Stimulated activated CD8-positive, alpha-beta memory T cell treated with anti-CD3 and anti-CD28 coated beads, Interleukin-7, amount 100 ng/mL, for 4 hours (primary cell): ENCODE data around the gene COL19A1.

Source experiments
- DNase-seq, 2 donors: peaks; one replicate each; pipeline ENCODE4 v3.0.0-alpha.2; 2020; ENCODE audit warnings: low read depth in 2 of 2

The COL19A1 gene

DNA sequence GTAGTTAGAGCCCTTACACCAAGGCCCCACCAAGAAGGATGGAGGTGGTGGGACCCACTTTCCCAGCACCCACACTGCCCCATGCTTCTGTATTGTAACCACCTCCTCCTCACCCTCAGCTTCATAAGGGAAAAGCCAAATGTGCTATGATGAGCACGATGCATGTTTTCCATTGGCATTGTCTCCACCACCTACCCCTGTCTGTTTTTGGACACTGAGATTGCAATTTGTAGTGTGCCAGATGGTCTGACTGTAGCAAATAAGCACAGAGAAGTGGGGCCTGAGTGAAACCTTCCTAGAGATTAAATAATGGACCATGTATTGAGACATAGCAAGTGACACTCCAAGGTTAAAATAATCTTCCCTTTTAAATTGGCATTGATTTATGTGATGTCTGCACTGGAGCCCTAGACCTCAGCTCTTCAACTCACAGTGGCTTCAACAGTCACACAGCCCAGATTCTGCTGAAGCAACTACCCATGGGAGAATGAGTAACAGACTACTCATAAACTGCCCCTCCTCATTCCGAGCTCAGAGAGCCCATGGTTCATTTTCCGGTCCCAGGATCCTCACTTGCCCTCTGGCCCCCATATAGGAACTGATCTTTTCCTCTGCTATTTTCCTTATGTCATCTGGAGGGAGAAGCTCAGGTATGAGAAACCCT is 258.7 kb downstream of the COL19A1 start:
- DNase-seq, result no peak

DNA sequence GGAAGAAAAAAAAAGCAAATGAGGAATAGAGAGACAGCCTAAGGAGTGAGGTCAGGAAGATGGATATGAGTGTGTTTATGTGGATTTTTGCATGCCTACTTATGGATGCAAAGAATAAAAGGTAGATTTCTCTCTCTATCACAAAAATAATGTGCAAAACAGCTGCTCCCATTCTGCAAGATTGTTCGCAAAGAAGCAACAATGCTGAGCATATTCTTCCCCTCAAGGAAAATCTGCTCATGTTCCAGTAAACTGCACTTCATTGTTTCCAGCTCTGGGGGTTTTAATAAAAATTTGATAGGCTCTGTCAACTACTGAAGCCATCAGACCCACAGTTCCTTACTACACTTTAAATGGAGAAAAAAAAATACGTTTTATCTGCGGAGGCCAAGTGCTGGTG is 259.2 kb downstream of the COL19A1 start:
- no peak for DNase-seq

DNA sequence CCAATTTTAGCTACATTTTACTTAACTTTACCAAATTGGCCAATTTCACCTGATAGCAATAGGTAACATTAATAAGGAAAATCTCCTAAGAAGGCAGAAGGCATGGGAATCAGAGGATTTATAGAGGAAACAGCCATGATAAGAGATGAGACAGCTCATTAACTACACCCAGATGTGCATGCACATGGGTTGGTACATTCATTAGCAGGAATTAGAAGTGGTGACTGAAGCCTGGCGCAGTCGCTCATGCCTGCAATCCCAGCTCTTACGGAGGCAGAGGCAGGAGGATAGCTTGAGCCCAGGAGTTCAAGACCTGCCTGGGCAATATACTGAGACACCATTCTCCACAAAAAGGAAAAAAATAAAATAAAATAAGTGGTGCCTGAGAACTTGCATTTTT is 263.0 kb downstream of the COL19A1 start:
- DNase-seq, result no peak

DNA sequence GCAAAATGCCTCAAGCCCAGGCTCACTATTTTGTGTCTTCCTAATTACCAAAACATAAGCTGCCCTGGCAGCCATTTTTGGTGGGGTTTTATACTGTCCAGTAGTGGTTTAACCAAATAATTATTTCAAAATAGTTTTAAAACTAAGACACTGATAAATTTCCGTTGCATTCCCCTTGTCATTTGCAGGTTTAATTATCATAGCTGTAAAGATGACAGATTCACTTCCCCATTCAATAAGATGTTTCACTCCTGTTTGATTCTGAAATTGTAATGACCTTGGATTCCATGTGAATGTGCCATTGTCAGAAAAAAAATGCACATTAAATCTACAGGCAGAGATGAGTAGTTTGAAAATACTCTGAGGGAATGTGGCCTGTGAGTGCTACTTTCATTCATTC is 264.5 kb downstream of the COL19A1 start:
- DNase-seq, result no peak

DNA sequence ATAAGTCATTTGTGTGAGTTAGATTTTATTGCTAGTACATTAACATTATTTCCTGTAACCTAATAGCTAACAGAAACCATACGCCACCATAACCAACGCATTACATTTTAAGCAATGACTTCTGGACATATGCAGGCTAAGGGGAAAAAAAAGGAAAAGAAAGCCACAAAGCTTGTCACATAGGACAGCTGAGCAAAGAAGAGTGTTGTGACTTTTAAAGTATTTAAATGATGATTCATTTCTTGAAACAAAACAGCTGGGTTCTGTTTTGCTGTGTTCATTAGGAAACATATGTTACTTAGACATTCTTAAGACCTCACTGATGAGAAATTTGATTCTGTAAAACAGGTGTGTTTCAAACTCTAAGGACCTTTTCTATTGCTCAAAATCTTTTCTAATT is 265.2 kb downstream of the COL19A1 start:
- DNase-seq, result no peak

DNA sequence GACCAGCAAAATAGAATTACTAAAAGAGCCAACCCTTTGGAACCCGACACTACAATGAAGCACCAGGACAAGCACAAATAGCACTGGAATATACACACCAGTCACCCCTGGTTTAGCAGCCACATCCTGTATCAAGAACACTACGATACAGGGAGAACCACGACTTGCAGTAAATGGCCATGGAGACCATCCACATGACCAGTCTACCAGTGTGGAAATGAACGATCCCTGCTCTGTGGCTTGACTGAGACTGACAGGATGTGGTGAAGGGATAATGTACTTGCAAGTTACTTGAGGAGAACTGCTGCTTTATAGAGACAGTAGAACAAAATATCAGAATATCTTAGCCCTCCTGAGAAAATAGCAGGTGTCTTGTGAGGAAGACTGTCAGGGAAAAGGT is 266.9 kb downstream of the COL19A1 start:
- no peak for DNase-seq

DNA sequence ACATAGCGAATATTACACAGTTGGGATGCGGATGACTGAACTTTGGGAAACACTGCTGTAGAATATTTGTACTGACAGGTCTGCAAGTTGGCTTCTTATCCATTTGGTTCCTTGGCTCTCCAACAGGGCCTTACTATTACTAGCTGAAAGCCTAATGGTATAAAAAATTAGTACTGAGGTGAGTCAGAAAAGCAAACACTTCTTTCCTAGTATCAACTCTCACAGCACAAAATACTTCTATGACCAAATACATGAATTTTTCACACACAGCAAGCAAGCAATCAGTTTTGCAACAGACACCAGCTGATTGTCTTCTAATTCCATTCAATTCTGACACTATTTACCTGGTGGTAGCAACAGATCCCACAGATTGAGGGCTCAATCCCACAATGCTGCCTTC is 268.2 kb downstream of the COL19A1 start:
- no peak for DNase-seq

DNA sequence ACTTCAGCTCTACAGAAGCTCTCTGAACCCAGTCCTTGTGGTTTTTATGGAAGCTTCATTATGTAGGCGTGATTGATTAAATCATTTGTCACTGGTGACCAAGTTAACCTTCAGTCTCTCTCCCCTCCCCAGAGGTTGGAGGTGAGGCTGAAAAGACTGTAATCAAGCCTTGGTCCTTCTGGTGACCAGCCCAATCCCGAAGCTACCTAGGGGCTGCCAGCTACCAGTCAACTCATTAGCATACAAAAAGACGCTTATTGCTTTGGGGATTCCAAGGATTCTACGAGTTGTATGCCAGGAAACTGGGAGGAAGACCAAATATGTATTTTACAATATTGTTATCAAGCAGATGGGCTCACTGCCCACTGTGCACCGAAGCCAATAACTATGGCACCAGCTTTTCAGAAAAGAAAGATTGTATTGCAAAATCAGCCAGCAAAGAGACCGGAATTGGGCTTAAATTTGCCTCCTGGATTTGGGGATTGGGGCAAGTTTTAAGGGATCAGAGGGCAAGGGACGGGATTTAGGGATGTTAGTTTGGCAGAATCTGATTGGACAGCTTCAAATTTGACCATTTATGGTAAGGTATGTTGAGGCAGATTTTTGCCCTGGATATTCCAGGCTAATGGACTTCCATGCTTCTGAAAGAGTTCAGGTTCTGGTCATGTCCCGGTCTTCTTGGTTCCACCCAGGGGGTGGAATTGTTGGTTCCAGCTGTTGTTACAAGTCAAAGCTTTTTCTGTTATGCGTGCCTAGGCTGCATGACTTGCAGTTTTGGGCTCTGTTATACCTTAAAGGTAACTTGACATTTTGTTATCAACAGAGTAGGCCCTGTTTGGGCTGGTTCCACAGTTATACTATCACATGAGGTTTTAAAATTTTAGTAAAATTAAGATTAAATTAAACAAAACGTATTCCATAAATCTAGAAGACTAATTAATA is 269.1 kb downstream of the COL19A1 start:
- no peak for DNase-seq

DNA sequence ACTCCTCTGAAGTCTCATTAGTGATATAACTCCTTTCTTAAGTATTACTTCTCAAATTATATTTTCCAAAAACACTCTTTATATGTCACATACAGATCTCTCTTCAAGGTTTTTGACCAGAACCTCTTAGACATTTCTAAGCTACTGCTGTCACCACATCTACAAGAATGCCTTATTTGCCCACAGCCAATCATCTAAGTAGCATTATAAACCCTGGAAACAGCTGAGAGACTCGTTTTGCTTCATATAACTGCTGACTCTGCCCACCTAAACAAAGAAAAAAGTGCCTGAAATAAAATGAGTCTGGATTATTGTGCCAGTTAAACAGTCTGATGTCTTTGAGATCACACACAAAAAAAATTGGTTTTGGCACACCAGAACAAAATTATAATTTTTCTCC is 270.6 kb downstream of the COL19A1 start:
- no peak for DNase-seq

DNA sequence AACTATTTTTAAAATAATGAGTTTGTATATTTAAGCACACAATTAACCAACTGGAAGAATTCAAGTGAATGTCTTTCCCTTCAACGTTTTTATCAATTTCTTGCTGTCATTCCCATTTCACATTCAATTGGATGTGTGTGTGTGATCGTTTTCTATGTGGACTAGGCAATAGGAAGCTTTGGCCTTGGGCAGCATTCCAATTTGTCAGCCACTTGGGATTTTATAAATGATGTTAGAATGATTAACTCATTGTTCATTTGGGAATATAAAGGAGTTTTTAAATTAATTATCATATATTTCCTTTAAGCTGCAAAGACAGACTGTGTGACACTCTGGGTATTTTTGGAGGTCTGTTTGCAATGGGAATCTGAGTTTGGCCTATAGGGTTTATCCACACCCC is 274.1 kb downstream of the COL19A1 start:
- DNase-seq, result no peak

DNA sequence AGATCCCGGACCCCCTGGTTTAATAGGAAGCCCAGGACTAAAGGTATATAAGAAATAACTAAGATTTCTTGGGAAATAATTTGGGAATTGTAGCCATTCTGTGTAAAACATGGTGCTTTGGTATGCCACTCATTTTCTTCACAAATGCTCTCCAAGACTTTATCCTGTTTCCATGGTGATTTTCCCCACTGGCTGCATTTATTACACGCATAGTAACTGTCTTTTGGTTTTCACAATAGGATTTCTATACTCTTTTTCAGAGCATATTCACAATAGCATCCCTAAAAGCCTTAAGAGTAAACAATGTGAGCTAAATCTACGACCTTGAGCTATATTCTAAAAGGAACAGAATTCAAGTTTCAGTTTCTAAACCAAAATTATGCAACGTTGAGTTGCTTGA is 275.7 kb downstream of the COL19A1 start:
- DNase-seq, result no peak

DNA sequence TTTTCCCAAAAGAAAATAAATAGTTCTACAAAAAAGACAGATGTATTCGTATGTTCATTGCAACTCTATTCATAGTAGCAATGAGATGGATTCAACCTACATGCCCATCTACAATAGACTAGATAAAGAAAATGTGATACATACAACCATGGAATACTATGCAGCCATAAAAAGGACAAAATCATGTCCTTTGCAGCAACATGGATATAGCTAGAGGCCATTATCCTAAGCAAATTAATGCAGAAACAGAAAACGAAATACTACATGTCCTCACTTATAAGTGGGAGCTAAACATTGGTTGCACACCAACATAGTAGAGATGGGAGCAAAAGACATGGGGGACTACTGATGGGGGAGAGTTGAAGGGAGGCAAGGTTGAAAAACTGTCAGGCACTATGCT is 278.8 kb downstream of the COL19A1 start:
- no peak for DNase-seq

DNA sequence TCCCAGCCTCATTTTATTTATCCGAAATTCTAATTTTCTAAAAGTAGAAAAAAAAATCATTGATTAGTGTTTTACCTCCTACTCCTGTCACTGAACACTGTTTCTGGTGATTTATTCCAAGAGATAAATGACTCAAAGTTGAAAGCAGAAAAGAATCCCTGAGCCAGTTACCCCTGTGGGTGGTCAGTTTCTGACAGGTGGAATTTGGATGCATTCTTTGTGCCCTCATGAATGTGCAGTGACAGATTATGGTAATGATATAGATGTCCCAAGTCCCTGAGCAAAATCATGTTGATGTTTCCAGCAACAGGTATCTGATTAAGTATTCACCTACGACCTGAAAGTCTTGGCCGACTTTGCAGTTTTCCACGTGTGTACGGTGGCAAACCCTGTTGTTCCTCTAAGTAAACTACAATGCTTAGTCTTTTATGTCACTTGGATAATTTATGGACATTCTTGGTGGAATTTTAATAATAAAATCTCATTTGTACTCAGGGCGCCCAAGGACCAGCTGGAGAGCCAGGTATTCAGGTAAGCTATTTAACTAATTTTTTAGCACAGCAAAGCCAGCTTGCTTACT is 282.9 kb downstream of the COL19A1 start:
- DNase-seq, result no peak

DNA sequence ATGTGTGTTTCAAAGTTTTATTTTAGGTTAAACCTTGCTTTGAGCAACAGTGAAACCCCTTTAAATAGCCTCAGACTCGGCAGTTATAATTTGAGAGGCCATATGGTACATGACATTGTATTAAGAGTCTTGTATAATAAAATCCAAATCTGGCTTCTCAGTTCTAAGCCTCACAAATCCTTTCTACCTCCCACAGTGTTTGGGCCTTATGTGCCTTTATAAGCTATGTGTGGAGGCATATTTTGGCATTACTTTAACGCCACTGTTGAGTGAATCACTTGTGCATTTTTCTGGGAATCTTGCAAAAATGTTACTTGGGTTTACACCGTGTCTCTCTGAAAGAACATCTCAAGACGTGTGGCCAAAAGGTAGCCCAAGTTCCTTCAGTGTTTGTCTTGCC is 284.2 kb downstream of the COL19A1 start:
- no peak for DNase-seq

DNA sequence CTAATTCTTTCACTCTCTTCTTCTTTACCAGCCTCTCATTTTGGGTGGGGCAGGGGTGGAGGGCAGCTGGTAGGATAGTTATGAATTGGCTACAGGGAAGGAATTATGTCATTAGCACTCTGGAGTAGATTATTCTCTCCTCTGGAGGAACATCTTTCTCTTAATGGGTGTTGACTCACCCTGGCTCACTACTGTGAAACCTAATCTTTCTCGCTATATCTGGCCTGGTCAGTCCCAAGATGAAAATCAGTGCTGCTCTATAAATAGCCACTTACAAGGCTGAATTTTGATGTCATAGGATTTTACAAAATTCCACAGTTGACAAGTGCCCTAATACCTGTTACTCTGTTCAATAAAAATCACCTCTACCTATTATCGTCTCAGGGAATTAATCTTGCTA is 285.3 kb downstream of the COL19A1 start:
- DNase-seq, result no peak

DNA sequence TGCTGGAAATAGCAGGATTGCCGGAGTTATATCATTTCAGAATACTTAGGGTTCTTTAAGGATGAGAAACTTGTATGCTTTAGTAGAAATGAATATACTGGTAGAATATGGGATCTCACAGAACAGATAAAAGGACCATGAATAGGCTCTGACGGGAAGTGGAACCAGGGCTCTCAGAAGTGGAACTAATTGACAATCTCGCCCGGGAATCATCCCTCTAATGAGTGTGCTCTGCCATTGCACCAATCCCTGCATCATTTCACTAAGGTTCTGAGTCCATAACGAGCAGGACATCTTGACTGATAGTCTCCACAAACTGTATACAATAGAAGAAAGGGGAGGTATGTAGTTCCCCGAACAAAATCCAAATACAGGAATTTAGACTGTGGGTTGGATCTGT is 286.4 kb downstream of the COL19A1 start:
- DNase-seq, result no peak

DNA sequence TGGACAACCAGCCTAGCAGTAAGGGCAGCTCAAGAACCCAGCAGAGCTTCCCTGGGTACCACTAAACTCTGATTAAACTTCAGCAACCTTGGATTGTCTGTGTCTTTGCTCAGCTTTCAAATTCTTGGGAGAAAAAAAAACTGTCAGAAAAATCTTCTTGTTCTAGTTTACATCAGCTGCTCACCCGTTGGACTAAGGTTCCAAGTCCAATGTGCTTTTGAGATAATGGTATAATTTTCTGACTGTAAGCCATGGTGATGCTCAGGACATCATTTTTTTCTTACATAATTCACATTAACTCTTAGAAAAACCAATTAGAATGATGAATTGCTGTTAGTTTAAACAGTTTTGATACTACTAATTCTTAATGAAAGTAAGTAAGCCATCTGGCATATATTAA is 290.7 kb downstream of the COL19A1 start:
- DNase-seq, result no peak

DNA sequence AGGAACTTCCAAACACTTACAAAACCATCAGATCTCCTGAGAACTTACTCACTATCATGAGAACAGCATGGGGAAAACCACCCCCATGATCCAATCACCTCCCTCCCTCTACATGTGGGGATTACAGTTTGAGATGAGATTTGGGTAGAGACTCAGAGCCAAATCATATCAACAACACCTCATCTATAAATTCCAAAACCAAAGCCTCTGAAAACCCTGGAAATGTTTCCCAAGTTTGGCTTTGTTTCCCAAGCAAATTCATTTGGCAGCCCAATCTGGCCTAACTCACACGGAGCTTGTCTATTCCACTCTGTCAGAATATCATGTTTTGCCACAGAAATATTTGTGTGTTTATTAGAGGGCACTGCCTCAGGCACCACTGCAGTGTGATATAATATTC is 293.9 kb downstream of the COL19A1 start:
- no peak for DNase-seq

DNA sequence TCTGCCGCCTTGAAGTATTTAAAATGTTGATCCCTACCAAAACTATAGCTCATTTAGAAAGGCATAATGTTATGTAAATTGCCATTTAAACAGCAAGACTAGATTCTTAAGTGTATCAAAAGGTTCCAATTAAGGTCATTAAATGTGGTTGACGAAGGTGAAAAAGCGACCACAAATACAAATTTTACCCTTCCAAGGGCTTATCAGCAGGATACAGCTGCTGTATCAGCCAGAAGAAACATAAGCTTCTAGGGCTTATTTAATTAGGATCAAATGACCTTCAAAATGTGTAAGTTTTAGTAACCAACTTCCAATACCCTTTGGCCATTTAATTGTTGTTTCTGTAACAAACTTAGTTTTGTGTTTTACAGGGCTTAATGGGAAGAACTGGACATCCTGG is 296.6 kb downstream of the COL19A1 start:
- no peak for DNase-seq

DNA sequence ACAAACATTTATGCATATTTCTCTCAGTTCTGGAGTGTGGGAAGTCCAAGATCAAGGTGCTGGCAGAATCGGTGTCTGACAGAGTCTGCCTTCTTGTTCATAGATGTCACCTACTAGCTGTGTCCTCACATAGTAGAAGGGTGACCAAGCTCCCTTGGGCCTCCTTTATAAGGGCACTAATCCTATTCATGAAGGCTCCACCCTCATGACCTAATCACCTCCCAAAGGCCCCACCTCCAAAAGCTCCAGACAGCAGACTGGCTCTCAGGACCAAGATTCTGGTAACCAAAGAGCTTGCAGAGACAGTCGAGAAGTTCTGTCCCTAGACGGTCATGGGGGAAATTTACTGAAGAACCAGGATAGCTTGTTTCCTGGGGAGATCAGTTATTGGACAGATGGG is 297.4 kb downstream of the COL19A1 start:
- no peak for DNase-seq

DNA sequence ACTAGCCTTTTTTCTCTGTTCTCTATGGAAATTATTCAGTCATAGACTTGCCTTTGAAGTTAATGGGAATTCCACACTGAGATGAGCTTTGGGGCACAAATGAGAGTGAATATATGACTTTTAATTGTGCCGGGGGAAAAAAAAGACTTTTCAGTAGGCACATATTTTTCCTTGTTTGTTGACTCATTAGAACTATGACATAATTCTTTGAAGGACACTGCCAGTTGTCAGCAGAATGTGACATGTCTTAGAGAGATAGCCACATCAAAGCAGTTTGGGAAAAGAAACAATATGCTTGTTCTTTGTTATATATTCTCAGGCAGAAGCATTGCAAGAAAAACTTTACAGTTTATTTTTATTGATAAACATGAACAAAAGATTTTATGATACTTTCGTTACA is 298.2 kb downstream of the COL19A1 start:
- DNase-seq, result no peak

DNA sequence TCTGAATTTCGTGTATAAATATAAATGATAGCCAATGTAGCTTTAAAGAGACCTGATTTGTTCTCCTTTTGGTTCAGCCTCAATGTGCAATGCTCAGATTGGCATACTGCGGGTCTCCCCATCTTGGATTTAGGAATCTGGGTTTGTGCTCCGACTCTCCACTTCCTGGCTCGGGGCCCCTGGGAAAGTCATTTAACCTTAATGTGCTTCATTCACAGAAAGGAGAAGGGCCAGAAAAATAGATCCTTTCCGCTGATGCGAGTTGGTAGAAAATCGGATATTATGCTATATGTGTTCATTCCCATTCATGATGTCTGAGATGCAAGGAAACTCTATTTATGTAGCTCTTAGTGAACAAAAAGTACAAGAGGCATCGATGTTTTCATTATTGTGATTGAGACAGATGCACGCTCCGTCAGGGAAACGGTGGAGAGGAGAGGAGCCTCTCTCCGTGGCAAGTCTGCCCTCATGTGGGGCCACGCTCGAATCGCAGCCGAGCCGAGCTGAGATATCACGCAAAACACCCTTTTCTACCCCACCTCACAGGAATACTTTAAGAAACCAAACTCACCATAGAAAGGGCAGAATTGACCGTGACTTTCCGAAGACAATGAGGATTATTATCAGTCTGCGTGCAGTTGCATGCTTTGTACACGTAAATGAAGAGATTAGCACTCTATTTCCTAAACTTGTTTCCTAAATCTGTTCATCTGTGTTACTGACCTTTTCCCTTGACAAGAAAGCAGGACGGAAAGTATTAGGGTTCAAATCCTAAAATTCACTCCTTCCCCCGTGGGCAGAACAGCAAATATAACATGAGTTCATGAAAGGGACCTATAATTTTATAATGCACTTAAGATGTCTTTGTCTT is 300.0 kb downstream of the COL19A1 start:
- no peak for DNase-seq
